NCI-H1048 (cell line): ENCODE results near the gene GGACT.
A peak's percentile ranks its signal among the peaks of the same experiment; 100 is the strongest.
"Not testable (repeated sequence)": the region's sequence is repeated elsewhere in the genome, so short reads cannot be mapped to it uniquely, and the experiment has no call there.

ENCODE experiments used
- DNase-seq: peaks from one replicate; lab custom pipeline; 2025; lab: John Stamatoyannopoulos, UW

GGACT gene

GRCh38 chr13:100600915-100601314 lies 12.3 kb upstream of the GGACT start:
- DNase-seq, result no peak

GRCh38 chr13:100600461-100600860 lies 11.9 kb upstream of the GGACT start:
- no peak for DNase-seq

- DNase-seq, result no peak
Observed at GRCh38 chr13:100597253-100597652, 8.7 kb upstream of the GGACT start.

- DNase-seq, result no peak
Observed at GRCh38 chr13:100596516-100596915, 7.9 kb upstream of the GGACT start.

GRCh38 chr13:100594731-100595130 lies 6.1 kb upstream of the GGACT start:
- no peak for DNase-seq

- no peak for DNase-seq
Observed at GRCh38 chr13:100594255-100594654, 5.7 kb upstream of the GGACT start.

- DNase-seq, result no peak
Observed at GRCh38 chr13:100589178-100589725, 663 bp upstream of the GGACT start.

- no peak for DNase-seq
Observed at GRCh38 chr13:100584896-100585295, 3.7 kb downstream of the GGACT start.

- no peak for DNase-seq
Observed at GRCh38 chr13:100581504-100581903, 7.1 kb downstream of the GGACT start.

GRCh38 chr13:100581030-100581429 lies 7.6 kb downstream of the GGACT start:
- no peak for DNase-seq

- DNase-seq, result no peak
Observed at GRCh38 chr13:100580045-100580444, 8.5 kb downstream of the GGACT start.

- not testable (repeated sequence) for DNase-seq
Observed at GRCh38 chr13:100577239-100577638, 11.3 kb downstream of the GGACT start.

- DNase-seq, result peak; percentile 6
Observed at GRCh38 chr13:100573121-100573520, 15.5 kb downstream of the GGACT start.

GRCh38 chr13:100566543-100566942 lies 22.0 kb downstream of the GGACT start:
- no peak for DNase-seq

- no peak for DNase-seq
Observed at GRCh38 chr13:100565286-100565685, 23.3 kb downstream of the GGACT start.

- DNase-seq, result no peak
Observed at GRCh38 chr13:100564444-100565223, 24.0 kb downstream of the GGACT start.

GRCh38 chr13:100563779-100564178 lies 24.8 kb downstream of the GGACT start:
- DNase-seq, result no peak

- DNase-seq, result no peak
Observed at GRCh38 chr13:100561599-100562204, 26.9 kb downstream of the GGACT start.

- no peak for DNase-seq
Observed at GRCh38 chr13:100561158-100561499, 27.5 kb downstream of the GGACT start.

GRCh38 chr13:100560498-100561157 lies 28.0 kb downstream of the GGACT start:
- DNase-seq, result no peak

- DNase-seq, result no peak
Observed at GRCh38 chr13:100559886-100560285, 28.7 kb downstream of the GGACT start.

- DNase-seq, result no peak
Observed at GRCh38 chr13:100552755-100553154, 35.8 kb downstream of the GGACT start.

GRCh38 chr13:100549316-100549715 lies 39.3 kb downstream of the GGACT start:
- no peak for DNase-seq
